Mammary epithelial cell (primary cell): ENCODE results near the gene SUV39H2.

Source experiments
- CTCF ChIP-seq, 2 donors: IDR thresholded peaks in 1 of 2; conservative IDR thresholded peaks in 1 of 2; 2 replicates each; pipeline ENCODE4 v1.5.1; 2011 to 2012; ENCODE audit warnings: inconsistent platforms in 2 of 2, low read length in 2 of 2, mild to moderate bottlenecking in 2 of 2, control low read depth in 1 of 2, low read depth in 1 of 2; ENCODE audit not compliant: insufficient read depth in 1 of 2; ENCODE audit errors: extremely low read depth in 1 of 2
- EZH2 ChIP-seq: IDR thresholded peaks from 2 replicates; pipeline ENCODE4 v1.6.1; 2012; ENCODE audit warnings: low read length, inconsistent platforms, borderline replicate concordance

- TF ChIP-seq CTCF (conservative IDR thresholded peaks at IDR 0.05 in 1 of 2, IDR thresholded peaks at IDR 0.05 in 1 of 2; ENCODE audit: extremely low read depth in 1 of 2, insufficient read depth in 1 of 2, low read depth in 1 of 2, low read length in 2 of 2): no peak
- no peak for TF ChIP-seq EZH2
These were observed 20.2 kb upstream of the SUV39H2 start for GRCh38 chr10:14858338-14858960.
